ENCODE measurements around the gene SLC39A3. TPM values are rescaled to one million over a fixed set of nuclear protein-coding genes. Genes with fewer than 3 reads are reported as not detected.

SLC39A3 gene
- total RNA-seq, 1 donor from 2014 or later: 42.4 TPM

DNA sequence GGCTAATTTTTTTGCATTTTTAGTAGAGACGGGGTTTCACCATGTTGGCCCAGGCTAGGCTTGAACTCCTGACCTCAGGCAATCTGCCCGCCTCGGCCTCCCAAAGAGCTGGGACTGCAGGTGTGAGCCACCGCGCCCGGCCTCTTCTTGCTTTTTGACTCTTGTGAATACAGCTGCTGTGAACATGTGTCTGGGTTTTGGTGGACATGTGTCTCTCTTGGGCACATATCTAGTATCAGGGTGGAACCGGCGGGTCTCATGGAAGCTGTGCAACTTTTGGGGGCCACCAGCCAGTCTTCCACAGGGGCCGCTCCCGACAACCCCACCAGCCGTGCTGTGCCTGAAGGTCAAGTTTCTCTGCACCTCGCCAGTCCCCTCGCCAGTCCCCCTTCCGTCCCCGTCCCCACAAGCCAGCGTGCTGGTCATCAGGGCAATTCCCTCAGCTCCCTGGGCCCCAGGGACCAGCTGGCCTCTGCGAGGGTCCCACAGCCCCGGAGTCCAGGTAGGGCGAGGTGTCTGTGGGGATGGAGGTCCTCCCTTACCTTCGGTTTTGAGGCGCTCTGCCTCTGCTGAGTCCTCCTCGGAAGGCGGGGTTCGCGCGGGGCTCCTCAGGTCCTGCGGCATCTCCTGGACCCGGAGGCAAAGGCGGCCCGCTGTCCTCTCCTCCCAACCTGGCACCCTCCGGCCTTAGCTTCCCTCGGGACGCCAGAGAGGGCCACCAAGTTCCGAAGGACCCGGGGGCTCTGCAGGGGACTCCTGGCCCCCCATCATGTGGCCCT lies 27.0 kb upstream of the SLC39A3 start:
- TF ChIP-seq, protein P1, sequence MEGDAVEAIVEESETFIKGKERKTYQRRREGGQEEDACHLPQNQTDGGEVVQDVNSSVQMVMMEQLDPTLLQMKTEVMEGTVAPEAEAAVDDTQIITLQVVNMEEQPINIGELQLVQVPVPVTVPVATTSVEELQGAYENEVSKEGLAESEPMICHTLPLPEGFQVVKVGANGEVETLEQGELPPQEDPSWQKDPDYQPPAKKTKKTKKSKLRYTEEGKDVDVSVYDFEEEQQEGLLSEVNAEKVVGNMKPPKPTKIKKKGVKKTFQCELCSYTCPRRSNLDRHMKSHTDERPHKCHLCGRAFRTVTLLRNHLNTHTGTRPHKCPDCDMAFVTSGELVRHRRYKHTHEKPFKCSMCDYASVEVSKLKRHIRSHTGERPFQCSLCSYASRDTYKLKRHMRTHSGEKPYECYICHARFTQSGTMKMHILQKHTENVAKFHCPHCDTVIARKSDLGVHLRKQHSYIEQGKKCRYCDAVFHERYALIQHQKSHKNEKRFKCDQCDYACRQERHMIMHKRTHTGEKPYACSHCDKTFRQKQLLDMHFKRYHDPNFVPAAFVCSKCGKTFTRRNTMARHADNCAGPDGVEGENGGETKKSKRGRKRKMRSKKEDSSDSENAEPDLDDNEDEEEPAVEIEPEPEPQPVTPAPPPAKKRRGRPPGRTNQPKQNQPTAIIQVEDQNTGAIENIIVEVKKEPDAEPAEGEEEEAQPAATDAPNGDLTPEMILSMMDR (conservative IDR thresholded peaks at IDR 0.05; ENCODE audit: low read depth, low read length): no peak
- no peak overlapping the region for H3K4me3 ChIP-seq (ENCODE audit: low read depth, low read length)
- DNase-seq (ENCODE audit: low read depth): no peak

DNA sequence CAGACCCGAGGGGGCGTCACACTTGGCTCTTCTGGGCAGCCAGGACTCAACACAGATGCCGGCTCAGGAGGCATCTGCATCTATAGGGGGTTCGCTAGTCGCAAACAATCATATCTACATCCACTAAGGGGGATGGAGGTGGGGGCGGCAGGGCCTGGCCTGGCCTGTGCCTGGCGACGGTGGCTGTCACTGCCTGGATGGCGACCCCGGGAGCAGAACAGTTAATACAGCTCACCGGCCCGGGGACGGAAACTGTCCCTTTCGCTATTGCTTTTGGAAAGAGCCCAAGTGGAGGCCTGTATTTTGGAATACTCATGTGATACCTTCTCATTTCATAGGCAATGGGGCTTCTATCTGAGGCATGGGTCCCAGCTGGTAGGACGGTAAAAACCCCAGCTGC lies 25.6 kb upstream of the SLC39A3 start:
- TF ChIP-seq, protein P1 (conservative IDR thresholded peaks at IDR 0.05; ENCODE audit: low read depth, low read length): no peak

DNA sequence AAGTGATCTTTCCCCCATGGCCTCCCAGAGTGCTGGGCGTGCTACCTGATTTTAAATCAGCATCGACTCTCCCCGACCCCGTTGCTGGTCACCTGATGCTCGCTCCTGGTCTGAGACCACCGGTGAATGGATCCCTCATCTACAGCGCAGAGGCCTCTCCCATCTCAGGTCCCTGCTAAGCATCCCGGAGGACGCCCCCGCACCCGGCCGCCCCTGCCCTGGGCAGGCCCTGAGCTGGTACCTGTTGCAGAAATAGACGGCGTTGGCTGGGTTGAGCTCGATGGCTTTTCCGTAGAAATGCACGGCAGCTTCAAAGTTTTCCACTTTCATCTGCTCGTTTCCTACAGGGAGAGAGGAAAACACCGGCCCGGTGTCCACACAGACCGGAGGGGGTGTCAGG lies 25.1 kb upstream of the SLC39A3 start:
- no peak overlapping the region for H3K4me3 ChIP-seq (ENCODE audit: low read depth, low read length)
- DNase-seq (ENCODE audit: low read depth): no peak
- TF ChIP-seq, protein P1 (conservative IDR thresholded peaks at IDR 0.05; ENCODE audit: low read depth, low read length): no peak

More for the DNA sequence above, 25.6 kb upstream of the SLC39A3 start:
- no peak for DNase-seq (ENCODE audit: low read depth)
- H3K4me3 ChIP-seq (ENCODE audit: low read depth, low read length): no peak overlapping the region

DNA sequence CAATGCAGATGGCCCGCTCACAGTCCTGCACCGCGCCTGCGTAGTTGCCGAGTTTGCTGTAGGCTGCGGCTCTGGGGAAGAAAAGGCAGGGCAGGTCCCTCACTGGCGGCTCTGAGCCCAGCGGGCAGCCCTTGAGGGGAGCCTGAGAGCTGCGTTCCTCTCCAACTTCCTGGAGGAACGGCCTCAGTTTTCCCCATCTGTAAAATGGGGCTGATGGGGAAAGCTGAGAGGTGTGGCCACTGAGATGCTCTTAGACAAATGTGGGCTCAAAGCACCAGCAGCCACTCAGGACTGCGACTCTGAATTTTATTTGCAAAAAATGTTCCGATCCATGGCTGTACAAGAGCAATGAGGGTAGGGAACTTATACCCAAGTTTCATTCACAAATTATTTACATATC lies 23.9 kb upstream of the SLC39A3 start:
- no peak overlapping the region for H3K4me3 ChIP-seq (ENCODE audit: low read depth, low read length)
- TF ChIP-seq, protein P1 (conservative IDR thresholded peaks at IDR 0.05; ENCODE audit: low read depth, low read length): no peak
- no peak for DNase-seq (ENCODE audit: low read depth)

DNA sequence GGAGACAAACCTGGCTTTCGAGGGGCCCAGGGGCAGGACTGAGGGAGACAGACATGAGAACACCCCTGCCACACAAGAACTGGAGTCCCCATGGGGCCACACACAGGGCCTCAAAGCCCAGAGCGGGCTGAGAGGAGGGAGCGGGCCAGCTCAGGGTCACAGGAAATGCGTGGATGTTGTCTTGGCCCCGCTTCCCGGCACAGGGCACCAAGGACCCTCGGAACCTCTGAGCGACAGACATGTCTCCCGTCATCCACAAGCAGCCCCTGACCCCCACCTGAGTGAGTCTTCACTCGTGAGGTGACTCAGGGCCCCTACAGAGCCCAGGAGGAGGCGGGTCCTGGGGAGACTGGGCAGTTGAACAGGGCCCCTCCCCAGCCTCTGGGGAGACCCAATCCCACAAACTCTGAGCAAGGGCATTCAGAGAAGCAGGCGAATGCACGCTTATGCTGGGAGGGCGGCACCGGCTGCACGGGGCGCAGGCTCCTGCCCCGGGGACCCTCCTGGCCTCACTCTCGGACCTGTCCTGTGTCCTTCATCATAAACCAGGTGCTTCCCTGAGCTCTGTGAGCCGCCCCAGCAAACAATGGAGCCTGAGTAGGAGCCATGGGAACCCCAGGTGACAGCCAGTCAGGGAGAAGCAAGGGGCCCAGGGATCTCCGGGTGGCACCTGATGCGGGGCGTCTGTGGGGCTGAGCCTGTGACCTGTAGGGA lies 23.1 kb upstream of the SLC39A3 start:
- no peak for DNase-seq (ENCODE audit: low read depth)
- TF ChIP-seq, protein P1 (conservative IDR thresholded peaks at IDR 0.05; ENCODE audit: low read depth, low read length): no peak
- no peak overlapping the region for H3K4me3 ChIP-seq (ENCODE audit: low read depth, low read length)

DNA sequence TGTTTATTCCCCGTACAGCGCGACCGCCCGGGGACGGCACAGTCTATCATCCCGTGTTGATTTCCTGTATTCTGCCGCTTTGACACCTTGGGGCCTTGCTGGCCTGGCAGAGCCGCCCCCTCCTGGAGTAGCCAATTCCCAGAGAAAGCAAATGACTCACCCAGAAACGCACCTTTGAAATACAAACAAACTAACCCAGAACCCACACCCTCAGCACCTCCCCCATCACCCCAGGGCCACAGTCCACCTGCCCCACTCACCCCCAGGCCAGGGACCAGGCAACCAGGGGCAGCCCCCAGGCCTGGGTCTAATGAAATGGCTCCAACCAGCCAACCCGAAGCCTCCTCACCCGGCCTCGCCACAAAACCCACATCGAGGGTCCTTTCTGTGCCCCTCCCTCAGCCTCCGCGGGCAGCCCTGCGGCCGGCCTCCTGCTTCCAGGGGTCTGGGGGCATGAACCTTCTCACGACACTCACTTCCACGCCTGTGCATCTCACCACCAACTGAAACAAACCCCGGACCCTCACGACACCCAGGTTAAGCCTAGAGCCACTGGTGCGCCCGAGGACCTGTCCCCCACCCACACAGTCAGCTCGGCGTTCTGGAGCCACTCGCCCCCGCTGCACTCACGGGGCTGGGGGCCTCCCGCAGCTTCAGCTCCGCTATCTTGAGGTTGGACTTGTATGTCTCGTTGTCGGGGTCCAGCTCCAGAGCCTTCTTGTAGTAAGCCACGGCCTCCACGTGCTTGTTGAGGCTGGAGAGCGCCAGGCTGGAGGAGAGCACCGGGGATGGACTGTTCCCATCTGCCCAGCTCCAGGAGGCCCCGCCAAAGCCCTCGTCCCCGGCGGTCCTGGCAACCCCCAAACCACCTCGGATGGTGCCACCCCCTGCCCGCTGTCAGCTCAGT lies 22.3 kb upstream of the SLC39A3 start:
- no peak for DNase-seq (ENCODE audit: low read depth)
- H3K4me3 ChIP-seq (ENCODE audit: low read depth, low read length): no peak overlapping the region
- TF ChIP-seq, protein P1 (conservative IDR thresholded peaks at IDR 0.05; ENCODE audit: low read depth, low read length): no peak

Data from epithelial cell of proximal tubule (primary cell).